Brain microvascular endothelial cell (primary cell): ENCODE measurements around the gene ST6GALNAC1.

Experiments
- DNase-seq: peaks from one replicate; pipeline ENCODE4 v3.0.0-alpha.2; 2020
- H3K27ac ChIP-seq: fragments of 250-450 bp; sonication (Bioruptor Pico); 2 replicates; pipeline ENCODE4 v1.5.1; 2020; ENCODE audit warnings: mild to moderate bottlenecking, moderate library complexity
- H3K27me3 ChIP-seq: fragments of 250-450 bp; sonication (Bioruptor Pico); replicated peaks from 2 replicates; pipeline ENCODE4 v1.5.1; 2020; ENCODE audit warnings: mild to moderate bottlenecking
- H3K36me3 ChIP-seq: fragments of 250-450 bp; sonication (Bioruptor Pico); replicated peaks from 2 replicates; pipeline ENCODE4 v1.5.1; 2020; ENCODE audit warnings: mild to moderate bottlenecking
- H3K4me3 ChIP-seq: 2 replicates; pipeline ENCODE4 v1.5.1; 2011; ENCODE audit warnings: low read depth, mild to moderate bottlenecking, control low read depth, low read length, moderate library complexity
- CTCF ChIP-seq: IDR thresholded peaks from 2 replicates; pipeline ENCODE4 v1.5.1; 2011; ENCODE audit warnings: low read depth, mild to moderate bottlenecking, moderate library complexity, low read length, control low read depth, inconsistent platforms; ENCODE audit errors: missing control alignments
- in situ Hi-C: cut with HindIII; loops from 2 replicates; pipeline ENCODE4 v1.10.0; 2017; ENCODE audit warnings: low sequenced_read_pairs, low pct_ligation_motif_present

The ST6GALNAC1 gene

GRCh38 chr17:76576189-76576588 is 67.4 kb downstream of the ST6GALNAC1 start:
- no peak overlapping the region for H3K27ac ChIP-seq
- no peak overlapping the region for H3K4me3 ChIP-seq
- no peaks in the 10 kb centered on the region for H3K36me3 ChIP-seq
- DNase-seq: no peak
- TF ChIP-seq CTCF: no peak
- no peaks in the 10 kb centered on the region for H3K27me3 ChIP-seq
- in situ Hi-C loops: no loop called here

- in situ Hi-C loops: no loop called here
- Histone ChIP-seq H3K27me3 (no peaks in the 10 kb centered on the region), H3K4me3 (no peak overlapping the region), H3K36me3 (no peaks in the 10 kb centered on the region), H3K27ac (no peak overlapping the region)
- no peak for TF ChIP-seq CTCF
- no peak for DNase-seq
Measured at GRCh38 chr17:76575570-76575969, 68.0 kb downstream of the ST6GALNAC1 start.
